Umbilical cord (tissue), 2 donors: ENCODE data around the gene SIPA1L3. TPM values are rescaled to one million over a fixed set of nuclear protein-coding genes. Genes with fewer than 3 reads are reported as not detected.
"Not testable (repeated sequence)": the region's sequence is repeated elsewhere in the genome, so short reads cannot be mapped to it uniquely, and the experiment has no call there.

Experiments
- DNase-seq: peaks from one replicate; pipeline ENCODE4 v3.0.0-alpha.2; 2015; ENCODE audit warnings: low spot score
- total RNA-seq: library from RNA; depleted of rRNA; stranded (reverse); fragments of >200 nt; gene quantifications from one replicate; pipeline ENCODE4 v1.2.3, GENCODE V29; 2014; ENCODE audit warnings: low replicate concordance; ENCODE audit not compliant: insufficient read depth

SIPA1L3 gene
- total RNA-seq, 1 donor from 2014 or later = 13.7 TPM

DNA sequence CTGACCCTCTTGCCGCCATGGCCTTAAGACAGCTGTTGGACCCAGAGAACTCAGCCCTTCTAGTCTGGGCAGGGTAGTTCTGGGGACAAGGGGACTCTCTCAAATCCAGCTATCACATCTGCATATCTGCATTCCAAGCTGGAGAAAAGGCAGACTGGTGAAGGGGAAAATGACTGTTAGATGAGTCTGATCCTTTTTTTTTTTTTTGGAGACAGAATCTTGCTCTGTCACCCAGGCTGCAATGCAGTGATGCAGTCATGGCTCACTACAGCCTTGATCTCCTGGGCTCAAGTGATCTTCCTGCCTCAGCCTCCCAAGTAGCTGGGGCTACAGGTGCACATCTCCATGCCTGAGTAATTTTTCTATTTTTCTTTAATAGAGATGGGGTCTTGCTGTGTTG lies 114.3 kb downstream of the SIPA1L3 start:
- no peak for DNase-seq

DNA sequence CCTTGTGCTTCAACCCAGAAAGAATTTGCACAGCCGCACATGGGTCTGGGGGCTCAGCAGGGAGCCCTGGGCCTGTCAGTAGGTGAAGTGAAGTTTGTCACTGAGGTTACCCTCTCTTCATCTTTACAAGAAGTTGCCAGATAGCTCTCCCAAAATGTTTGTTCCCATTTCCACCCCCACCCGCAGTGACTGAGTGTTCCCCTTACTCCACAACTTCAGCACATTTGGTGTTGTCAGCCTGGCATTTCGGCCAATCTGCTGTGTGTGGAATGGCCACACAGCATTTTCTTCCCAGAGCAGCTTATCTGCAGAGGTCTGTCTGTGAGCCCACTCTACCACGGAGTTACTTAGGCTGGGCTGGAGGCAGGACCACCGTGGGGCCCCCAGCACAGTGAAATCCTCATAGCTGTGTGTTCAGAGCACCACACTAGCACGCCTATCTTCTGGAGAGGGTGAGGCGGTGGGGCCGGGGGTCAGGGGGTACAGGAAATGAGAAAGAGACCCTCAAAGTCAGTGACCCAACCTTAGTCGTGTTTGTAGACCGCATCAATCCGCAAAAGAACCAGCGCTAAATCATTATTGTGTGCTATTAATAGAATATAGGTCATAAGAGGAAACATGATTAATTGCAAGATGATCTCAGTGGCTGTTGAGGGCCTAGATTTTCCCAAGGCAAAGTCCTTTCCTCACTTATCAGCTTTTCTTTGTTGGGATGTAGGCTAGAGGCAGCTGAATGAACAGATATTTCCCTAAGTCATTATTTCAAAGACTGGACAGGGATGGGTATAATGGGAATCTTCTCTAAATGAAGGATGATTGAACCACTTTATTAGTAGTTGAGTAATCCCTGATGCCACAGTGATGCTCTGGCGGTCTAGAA lies 116.0 kb downstream of the SIPA1L3 start:
- no peak for DNase-seq

DNA sequence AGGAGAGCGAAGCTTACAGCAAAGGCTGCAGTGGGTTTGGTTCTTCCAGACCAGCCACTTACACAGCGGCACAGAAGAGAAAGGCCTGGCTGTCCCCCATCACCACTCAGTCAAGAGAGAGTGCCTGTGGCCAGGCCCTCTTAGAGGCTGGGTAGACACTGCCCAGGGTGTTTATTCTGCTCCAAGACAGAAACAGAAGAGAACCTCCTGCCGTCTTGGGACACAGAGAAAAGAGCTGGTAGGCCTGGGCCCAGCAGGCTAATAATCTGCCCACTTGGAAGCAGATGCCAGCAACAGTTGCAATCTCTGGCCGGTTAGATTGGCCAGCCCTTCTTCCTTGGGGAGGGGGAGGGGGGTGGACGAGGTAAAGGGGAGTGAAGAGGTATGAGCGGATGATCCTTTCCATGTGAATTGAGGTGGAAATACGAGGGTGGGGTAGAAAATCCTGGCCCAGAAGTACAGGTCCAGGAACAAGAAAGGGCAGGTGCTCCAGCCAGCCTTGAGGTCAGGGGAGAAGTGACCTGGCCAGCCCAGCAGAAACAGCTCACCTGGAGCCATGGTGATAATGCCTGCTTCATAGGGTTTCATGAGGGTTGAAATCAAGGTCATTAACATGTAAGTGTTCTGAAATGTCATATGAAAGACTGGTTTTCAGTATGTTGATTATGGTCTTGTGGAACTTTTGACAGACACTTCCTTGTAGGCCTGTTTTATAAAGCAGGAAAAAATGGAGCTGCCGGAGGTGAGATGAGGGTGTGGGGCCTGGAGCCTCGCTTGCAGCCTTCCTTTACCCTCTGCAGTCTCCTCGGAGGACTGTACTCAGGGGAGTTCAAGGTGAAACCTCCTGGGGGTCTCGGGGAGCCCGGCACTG lies 116.9 kb downstream of the SIPA1L3 start:
- no peak for DNase-seq

GRCh38 chr19:38024992-38025908 lies 118.2 kb downstream of the SIPA1L3 start:
- DNase-seq = no peak

DNA sequence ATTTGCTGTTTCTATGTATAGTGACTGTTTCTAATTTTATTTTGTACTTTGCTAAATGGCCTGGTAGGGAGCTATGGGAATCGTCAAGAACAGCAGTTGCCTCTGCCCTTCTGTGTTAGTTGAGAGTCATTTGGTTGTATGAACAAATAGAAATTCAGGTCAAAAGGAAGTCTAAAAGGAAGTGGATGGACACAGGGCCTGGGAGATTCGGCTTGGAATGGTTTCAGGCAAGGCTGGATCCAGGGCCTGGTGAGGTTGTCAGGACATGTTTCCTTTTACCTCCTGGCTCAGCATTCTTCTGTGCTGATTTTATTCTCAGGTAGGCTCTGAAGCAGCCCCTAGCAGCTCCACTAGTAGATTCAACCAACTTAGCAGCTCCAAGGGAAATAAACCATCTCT lies 118.9 kb downstream of the SIPA1L3 start:
- DNase-seq = no peak

GRCh38 chr19:38028913-38029510 lies 122.0 kb downstream of the SIPA1L3 start:
- DNase-seq = no peak

GRCh38 chr19:38030001-38030400 lies 123.0 kb downstream of the SIPA1L3 start:
- DNase-seq = not testable (repeated sequence)

DNA sequence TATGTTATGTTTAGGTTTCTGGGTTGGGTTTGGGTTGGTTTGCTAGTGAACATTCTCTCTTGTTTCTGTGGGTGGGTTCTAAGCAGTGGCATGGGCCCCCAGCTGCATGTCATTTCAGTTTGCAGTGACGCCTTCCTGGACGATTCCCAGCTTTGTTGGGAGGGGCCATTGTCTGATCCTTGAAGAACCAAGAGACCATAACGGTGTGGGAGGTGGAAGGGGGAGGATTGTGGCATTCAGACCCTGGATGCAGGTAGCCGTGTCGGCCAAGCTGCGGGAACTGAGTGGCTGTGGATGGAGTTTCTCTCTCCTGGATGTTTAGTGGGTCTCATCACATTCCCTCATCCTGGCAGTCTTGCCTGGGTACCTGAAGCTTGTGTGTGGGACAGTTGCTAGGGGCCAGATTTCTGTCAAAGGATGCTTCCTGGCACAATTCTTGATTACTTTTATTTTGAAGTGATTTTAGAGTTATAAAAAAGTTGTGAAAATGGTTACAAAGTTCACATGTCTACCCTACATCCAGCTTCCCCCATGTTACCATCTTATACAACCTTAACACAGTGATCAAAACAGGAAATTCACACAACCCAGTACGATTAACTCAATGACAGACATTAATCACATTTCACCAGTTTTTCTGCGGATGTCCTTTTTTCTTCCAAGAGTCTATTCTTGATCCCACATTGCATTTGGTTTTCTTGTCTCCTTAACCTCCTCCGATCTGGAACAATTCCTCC lies 123.8 kb downstream of the SIPA1L3 start:
- DNase-seq = no peak

DNA sequence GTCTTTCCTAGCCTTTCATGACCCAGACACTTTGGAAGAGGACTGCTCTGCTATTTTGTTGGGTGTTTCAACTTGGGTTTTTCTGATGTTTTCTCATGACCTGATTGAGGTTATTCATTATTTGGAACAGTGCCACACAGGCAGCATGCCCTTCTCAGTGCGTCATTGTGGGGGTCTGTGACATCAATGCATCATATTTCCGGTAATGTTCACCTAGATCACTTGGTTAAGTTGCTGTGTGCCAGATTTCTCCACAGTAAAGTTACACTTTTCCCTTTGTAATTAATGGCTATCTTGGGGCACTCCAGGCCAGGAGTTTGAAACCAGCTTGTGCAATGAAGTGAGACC lies 124.4 kb downstream of the SIPA1L3 start:
- DNase-seq = no peak

GRCh38 chr19:38032151-38032550 lies 125.1 kb downstream of the SIPA1L3 start:
- DNase-seq = no peak

DNA sequence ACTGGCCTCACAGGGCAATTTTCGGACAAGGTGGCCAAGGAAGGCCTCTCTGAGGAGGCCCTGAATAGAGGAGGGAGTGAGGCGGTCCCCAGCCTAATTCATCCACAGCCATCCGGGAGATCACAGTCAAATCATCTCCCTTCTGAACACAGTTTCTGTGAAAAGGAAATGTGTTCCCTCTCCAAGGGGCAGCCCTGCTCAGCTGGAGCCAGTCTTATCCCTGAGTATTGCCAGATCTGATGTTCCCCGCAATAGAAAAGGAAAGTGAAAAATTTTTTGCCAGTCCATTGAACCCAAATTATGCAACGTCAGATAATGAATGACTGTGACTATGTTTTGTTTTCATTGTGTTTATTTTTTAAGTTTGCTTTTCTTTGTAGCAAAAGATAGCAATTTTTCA lies 125.9 kb downstream of the SIPA1L3 start:
- no peak for DNase-seq

DNA sequence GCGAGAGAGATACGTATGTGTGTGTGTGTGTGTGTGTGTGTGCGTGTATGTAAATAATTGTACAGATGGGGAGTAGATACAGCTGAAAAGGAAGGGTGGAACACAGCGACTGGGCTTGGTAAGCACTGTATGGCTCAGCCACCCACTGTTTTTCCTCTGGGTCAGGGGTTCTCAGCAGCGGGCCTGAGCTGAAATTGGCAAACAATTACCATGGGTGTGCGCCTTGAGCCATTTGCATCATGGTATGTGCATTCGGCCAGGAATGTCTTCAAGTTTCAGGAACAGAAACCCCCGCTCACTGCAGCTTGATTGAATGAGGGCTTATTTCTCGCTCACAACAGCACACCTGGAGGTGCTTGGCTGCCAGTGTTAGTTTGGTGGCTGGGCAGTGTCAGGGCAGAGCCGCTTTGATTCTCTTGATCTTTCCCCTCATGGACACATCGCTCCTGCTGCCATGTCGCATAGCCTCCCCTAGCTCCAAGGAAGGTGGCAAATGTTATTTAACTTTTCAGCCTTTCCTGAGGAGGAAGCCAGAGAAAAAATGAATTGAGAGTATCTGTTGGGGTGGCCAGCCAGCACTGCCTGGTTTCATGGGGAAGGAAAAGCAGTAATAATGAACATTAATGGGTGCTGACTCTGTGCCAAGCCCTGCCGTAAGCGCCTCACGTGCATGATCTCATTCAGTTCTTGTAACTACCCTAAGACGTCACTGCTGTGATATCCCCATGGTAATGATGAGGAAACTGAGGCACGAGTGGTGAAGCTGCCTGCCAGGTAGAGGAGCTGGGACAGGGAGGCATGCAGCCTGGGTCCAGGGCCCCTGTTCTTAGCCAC lies 126.9 kb downstream of the SIPA1L3 start:
- DNase-seq = no peak

- no peak for DNase-seq
Observed at GRCh38 chr19:38034492-38034860, 127.5 kb downstream of the SIPA1L3 start.

GRCh38 chr19:38035515-38036495 lies 128.8 kb downstream of the SIPA1L3 start:
- DNase-seq = no peak

GRCh38 chr19:38036707-38037611 lies 130.0 kb downstream of the SIPA1L3 start:
- DNase-seq = no peak

GRCh38 chr19:38039966-38040365 lies 133.0 kb downstream of the SIPA1L3 start:
- no peak for DNase-seq

DNA sequence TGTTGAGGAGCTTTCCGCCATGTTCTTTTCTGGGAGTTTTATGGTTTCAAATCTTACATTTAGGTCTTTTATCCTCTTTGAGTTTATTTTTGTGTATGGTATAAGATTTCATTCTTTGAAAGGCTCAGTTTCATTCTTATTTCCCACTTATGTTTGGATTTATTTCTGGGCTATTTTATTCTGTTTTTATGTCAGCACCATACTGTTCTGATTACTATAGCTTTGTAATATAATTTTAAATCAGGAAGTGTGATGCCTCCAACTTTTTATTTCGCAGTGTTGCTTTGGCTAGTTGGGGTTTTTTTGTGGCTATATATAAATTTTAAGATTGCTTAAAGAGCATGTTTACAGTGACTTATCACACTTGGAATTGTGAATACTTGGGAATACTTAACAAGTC lies 135.1 kb downstream of the SIPA1L3 start:
- DNase-seq = no peak
